ENCODE measurements around the gene TTC28. TPM values are rescaled to one million over a fixed set of nuclear protein-coding genes. Genes with fewer than 3 reads are reported as not detected.

The TTC28 gene
- total RNA-seq, 1 experiment from 2014 or later = 0.12 TPM

DNA sequence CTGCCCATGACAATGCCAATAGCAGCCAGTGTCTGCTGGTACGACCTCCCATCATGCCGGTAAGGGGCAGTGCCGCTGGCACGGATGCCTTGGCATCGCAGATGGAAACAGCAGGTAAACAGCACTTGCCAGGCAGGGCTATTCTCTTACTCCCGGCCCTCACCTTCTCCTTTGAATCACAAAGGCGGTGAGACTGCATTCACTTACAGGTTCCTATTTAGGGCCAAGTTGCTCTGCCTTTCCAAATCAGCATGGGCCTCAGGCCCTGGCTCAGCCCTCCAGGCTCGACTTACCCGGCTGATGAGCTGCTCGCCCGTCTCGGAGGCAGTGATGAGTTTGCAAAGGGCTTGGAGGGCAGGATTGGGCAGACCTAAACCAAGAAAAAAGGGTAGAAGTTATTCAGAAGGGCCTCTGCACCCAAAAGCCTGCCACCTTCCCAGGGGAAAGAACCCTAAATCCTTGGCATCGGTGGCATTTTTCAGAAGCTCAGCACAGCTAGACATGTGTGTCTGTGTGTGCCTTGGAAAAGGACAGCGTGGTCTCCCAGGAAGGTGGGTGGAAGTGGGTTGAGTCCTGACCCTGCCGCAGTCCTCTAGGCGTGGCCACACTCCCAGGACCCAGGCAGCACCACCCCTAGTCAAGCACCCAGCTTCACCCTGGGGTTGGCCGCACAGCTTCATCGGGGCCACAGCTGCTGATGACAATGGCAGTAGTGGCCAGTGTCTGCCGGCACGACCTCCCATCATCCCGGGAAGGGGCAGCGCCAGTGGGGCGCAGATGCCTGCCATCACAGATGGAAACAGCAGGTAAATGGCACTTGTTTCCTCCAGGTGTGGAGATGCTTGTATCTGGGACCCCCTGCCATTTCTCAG, 687.1 kb downstream of the TTC28 start:
- Histone ChIP-seq H3K79me2 (ENCODE audit: insufficient read depth, low read length) (no peaks in the 10 kb centered on the region), H3K9ac (ENCODE audit: low read length) (no peak overlapping the region), H3K4me2 (ENCODE audit: low read length) (no peak overlapping the region), H3K9me2 (ENCODE audit: insufficient read depth) (no peaks in the 10 kb centered on the region), H2AFZ (ENCODE audit: low read depth, low read length, poor library complexity, severe bottlenecking) (no peak overlapping the region), H3K4me1 (ENCODE audit: control insufficient read depth in 1 of 2, insufficient read depth in 2 of 2, low read length in 2 of 2) (peaks cover 2 to 7% of the 10 kb centered on the region in 2 experiments; a peak in 2 of 4 replicates), H3K36me3 (ENCODE audit: control insufficient read depth in 1 of 2, insufficient read depth in 2 of 2, low read length in 2 of 2) (no peaks in the 10 kb centered on the region), H3K4me3 (replicated peaks in 1 of 2; ENCODE audit: low read depth in 1 of 2, low read length in 2 of 2) (no peak overlapping the region), H3K27me3 (ENCODE audit: insufficient read depth, low read length) (no peaks in the 10 kb centered on the region), H3K9me3 (ENCODE audit: control insufficient read depth in 1 of 2, insufficient read depth in 1 of 2, low read depth in 1 of 2, low read length in 2 of 2) (no peaks in the 10 kb centered on the region), H4K20me1 (ENCODE audit: insufficient read depth) (no peaks in the 10 kb centered on the region), H3K27ac (ENCODE audit: low read depth, low read length) (no peak overlapping the region)
- RAD21 ChIA-PET (ENCODE audit: low non-redundant PET in 1 of 2, low total read pairs in 2 of 2, uncharacterized antibody in 2 of 2, unreplicated experiment in 2 of 2) = no interaction called here
- no TSS peak for BruUV-seq (replicated peaks)
- CTCF ChIA-PET = no interaction called here
- TF ChIP-seq RAD21 (IDR thresholded peaks at IDR 0.05; ENCODE audit: low read depth) (no peak), YY1 (IDR thresholded peaks at IDR 0.05; ENCODE audit: extremely low read depth, insufficient replicate concordance, low read depth, low read length) (no peak), EZH2phosphoT487 (IDR thresholded peaks at IDR 0.05; ENCODE audit: borderline replicate concordance) (no peak), CEBPB (IDR thresholded peaks at IDR 0.05; ENCODE audit: low read depth) (no peak), POLR2A (IDR thresholded peaks at IDR 0.05; ENCODE audit: borderline replicate concordance, extremely low read depth, insufficient read depth, insufficient read length) (no peak), ZFX (IDR thresholded peaks at IDR 0.05) (no peak), ELF1 (IDR thresholded peaks at IDR 0.05; ENCODE audit: borderline replicate concordance, low read depth) (no peak), SRF (IDR thresholded peaks at IDR 0.05; ENCODE audit: low read depth) (no peak), ZNF274 (IDR thresholded peaks at IDR 0.05; ENCODE audit: low read depth, low read length) (no peak), JUND (IDR thresholded peaks at IDR 0.05) (no peak), TCF7L2 (IDR thresholded peaks at IDR 0.05; ENCODE audit: borderline replicate concordance, extremely low read depth, insufficient read depth, insufficient read length) (no peak), POLR2AphosphoS5 (IDR thresholded peaks at IDR 0.05; ENCODE audit: low read depth, low read length) (no peak), FOSL1 (IDR thresholded peaks at IDR 0.05; ENCODE audit: low read depth) (no peak), SP1 (IDR thresholded peaks at IDR 0.05; ENCODE audit: low read depth) (no peak), CBX3 (IDR thresholded peaks at IDR 0.05; ENCODE audit: low read depth) (no peak), EZH2 (IDR thresholded peaks at IDR 0.05) (no peak), EGR1 (IDR thresholded peaks at IDR 0.05; ENCODE audit: low read depth) (no peak)
- TF ChIP-seq, protein P1, sequence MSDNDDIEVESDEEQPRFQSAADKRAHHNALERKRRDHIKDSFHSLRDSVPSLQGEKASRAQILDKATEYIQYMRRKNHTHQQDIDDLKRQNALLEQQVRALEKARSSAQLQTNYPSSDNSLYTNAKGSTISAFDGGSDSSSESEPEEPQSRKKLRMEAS (IDR thresholded peaks at IDR 0.05) = no peak
- TF ChIP-seq, protein P2, sequence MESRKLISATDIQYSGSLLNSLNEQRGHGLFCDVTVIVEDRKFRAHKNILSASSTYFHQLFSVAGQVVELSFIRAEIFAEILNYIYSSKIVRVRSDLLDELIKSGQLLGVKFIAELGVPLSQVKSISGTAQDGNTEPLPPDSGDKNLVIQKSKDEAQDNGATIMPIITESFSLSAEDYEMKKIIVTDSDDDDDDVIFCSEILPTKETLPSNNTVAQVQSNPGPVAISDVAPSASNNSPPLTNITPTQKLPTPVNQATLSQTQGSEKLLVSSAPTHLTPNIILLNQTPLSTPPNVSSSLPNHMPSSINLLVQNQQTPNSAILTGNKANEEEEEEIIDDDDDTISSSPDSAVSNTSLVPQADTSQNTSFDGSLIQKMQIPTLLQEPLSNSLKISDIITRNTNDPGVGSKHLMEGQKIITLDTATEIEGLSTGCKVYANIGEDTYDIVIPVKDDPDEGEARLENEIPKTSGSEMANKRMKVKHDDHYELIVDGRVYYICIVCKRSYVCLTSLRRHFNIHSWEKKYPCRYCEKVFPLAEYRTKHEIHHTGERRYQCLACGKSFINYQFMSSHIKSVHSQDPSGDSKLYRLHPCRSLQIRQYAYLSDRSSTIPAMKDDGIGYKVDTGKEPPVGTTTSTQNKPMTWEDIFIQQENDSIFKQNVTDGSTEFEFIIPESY (IDR thresholded peaks at IDR 0.05; ENCODE audit: extremely low read depth, insufficient replicate concordance, low read length) = no peak
- TF ChIP-seq, protein P3, sequence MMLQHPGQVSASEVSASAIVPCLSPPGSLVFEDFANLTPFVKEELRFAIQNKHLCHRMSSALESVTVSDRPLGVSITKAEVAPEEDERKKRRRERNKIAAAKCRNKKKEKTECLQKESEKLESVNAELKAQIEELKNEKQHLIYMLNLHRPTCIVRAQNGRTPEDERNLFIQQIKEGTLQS (IDR thresholded peaks at IDR 0.05) = no peak
- intact Hi-C loops (cut with micrococcal nuclease) = no loop called here
- DNase-seq (ENCODE audit: low read depth, low spot score) (no peak), ATAC-seq (no peak)
- POLR2A ChIA-PET = no interaction called here
